HG03108 (cell line): ENCODE results near the gene CGB8.
"Not testable (repeated sequence)": the region's sequence is repeated elsewhere in the genome, so short reads cannot be mapped to it uniquely, and the experiment has no call there.

Source experiments
- ATAC-seq: cut with Tn5 transposase; IDR thresholded peaks from one replicate; pipeline ENCODE4 v1.9.1; 2021; ENCODE audit warnings: moderate library complexity; ENCODE audit not compliant: unreplicated experiment

The CGB8 gene

GRCh38 chr19:49049011-49049410 is at the start of gene CGB8:
TSS of gene CGB8 (minus strand) at chr19:49049111. CDS start at chr19:49048739, 372 bp downstream.
- ATAC-seq = not testable (repeated sequence)

GRCh38 chr19:49097453-49098288 is 48.8 kb upstream of the CGB8 start:
- ATAC-seq = no peak

- no peak for ATAC-seq
These were observed 45.9 kb upstream of the CGB8 start for GRCh38 chr19:49094505-49095482.

DNA sequence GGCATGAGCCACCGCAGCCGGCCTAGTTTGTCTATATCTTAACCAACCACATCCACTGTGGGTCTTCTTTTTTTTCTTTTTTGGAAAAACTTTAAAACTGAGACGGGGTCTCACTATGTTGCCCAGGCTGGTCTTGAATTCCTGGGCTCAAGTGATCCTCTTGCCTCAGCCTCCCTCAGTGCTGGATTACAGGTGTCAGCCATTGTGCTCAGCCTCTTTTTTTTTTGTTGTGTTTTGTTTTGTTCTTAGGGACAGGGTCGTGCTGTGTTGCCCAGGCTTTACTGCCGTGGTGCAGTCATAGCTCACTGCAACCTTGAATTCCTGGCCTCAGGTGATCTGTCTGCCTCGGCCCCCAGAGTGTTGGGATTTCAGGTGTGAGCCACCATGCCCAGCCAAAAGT is 43.8 kb upstream of the CGB8 start:
- ATAC-seq = no peak

- no peak for ATAC-seq
These were observed 42.6 kb upstream of the CGB8 start for GRCh38 chr19:49091391-49092038.

GRCh38 chr19:49086296-49086695 is 37.4 kb upstream of the CGB8 start:
- ATAC-seq = no peak

- ATAC-seq = no peak
These were observed 36.9 kb upstream of the CGB8 start for GRCh38 chr19:49085868-49086232.

- peak; percentile 85 for ATAC-seq
These were observed 36.3 kb upstream of the CGB8 start, which contains the start of gene SNRNP70 for GRCh38 chr19:49085020-49085867. TSS of gene SNRNP70 (plus strand) at chr19:49085451. CDS start at chr19:49086415, 964 bp downstream.

GRCh38 chr19:49084206-49085019 is 35.5 kb upstream of the CGB8 start:
- no peak for ATAC-seq

GRCh38 chr19:49081273-49081672 is 32.4 kb upstream of the CGB8 start:
- no peak for ATAC-seq

GRCh38 chr19:49080392-49080791 is 31.5 kb upstream of the CGB8 start:
- no peak for ATAC-seq

GRCh38 chr19:49074869-49075268 is 26.0 kb upstream of the CGB8 start:
- ATAC-seq = not testable (repeated sequence)

DNA sequence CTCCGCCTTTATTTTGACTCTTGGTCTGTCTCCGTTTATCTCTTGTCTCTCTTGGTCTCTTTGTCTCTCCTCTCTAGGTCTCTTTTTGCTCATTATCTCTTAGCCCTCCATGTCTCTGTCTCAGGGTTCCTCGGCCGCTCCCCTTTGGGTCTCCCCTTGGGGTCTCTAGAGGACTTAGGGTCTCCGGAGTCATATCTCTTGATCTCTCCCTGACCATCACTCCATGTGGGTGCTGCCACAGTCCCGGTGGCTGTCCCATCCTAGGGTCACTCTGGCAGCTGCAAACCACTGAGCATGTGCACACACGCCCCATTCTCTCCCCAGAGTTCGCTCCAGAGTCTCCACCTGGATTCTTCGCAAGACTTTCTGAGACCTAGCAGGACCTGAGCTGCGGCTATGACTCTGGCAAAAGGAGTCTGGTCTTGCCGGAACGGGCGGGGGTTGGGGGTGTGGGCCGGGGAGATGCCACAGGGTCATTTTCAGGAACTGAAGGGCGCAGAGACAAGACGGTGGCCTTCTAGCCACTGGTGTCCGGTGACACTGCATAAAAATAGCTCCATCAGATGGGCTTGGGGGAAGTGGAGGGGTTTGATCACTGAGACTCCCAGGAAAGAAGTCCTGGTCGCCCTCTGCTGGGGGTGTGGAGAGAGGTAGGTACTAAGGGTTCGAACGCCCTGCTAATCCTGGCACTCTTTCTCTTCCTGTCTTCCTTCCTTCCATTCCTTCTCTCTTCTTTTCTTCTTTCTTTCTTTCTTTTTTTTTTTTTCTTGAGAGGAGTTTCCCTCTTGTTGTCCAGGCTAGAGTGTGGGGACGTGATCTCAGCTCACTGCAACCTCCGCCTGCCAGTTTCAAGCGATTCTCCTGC is 24.8 kb upstream of the CGB8 start:
- ATAC-seq = no peak

GRCh38 chr19:49071860-49072547 is 23.1 kb upstream of the CGB8 start:
- ATAC-seq = no peak

- ATAC-seq = no peak
These were observed 21.5 kb upstream of the CGB8 start for GRCh38 chr19:49070416-49070815.

DNA sequence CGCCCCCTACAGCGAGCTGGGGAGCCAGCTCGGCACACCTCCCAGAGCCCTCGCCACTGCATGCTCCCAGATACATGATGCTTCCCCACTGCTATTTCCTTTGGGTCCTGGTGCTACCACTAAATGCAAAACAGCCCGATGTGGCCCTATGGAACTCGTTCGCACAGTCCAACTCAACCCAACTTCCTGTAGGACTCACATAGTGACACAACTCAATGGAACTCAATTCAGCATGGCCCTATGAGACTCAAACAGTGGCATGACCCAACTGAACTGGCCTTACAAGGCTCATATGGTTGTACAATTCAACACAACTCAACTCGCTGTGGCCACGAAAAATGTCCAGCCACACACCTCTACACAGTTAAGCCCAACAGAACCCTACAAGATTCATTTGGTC is 20.1 kb upstream of the CGB8 start:
- ATAC-seq = no peak

DNA sequence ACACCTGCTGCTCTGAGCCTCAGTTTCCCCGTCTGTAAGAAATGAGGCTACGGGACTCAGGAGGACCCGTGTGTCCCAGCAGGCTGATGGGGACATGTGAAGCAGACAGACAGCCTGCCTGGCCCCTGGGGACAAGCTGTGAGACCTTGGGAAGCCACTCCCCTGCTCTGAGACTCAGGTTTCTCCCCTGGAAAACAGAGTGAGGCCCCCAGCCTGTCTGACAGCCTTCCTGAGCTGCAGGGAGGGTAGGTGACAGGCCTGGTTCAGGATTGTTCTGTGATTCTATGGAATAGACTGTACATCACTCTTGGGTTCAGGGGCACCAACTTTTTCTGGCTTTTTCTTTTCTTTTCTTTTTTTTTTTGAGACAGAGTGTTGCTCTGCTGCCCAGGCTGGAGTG is 18.6 kb upstream of the CGB8 start:
- no peak for ATAC-seq
